PC-9 (cell line): ENCODE results near the gene CRYGS. TPM values are rescaled to one million over a fixed set of nuclear protein-coding genes. Genes with fewer than 3 reads are reported as not detected.

Experiments used
- BruUV-seq: library from RNA; stranded (reverse); fragments of 400-500 nt; replicated peaks from 2 replicates; lab custom pipeline; 2021; lab: Mats Ljungman, UMichigan
- CTCF ChIA-PET: fragments of 300-600 bp; sonication (Branson Sonifier 250); formaldehyde crosslinking; loops from one replicate; lab custom pipeline; 2022; ENCODE audit warnings: antibody characterized with exemption; lab: Charles Lee
- POLR2A ChIA-PET: fragments of 300-600 bp; sonication (Branson Sonifier 250); formaldehyde crosslinking; loops from one replicate; lab custom pipeline; 2022; ENCODE audit warnings: antibody characterized with exemption; ENCODE audit not compliant: unreplicated experiment; lab: Charles Lee
- DNase-seq, 2 experiments: peaks; one replicate each; pipeline versions ENCODE4 v3.0.0 to v3.0.0-alpha.2; 2015 to 2022; ENCODE audit warnings: mixed read lengths in 1 of 2
- H2AFZ ChIP-seq: fragments of 200-600 bp; sonication (generic); 2 replicates; pipeline ENCODE4 v1.8.1; 2017; ENCODE audit warnings: antibody characterized with exemption
- H3F3A ChIP-seq: fragments of 200-600 bp; sonication (generic); 2 replicates; pipeline ENCODE4 v1.8.1; 2017; ENCODE audit warnings: antibody characterized with exemption, mild to moderate bottlenecking, low read depth; ENCODE audit not compliant: insufficient read depth
- H3K27ac ChIP-seq: fragments of 200-600 bp; sonication (generic); 2 replicates; pipeline ENCODE4 v1.6.1; 2016; ENCODE audit warnings: mixed run types
- H3K27me3 ChIP-seq: fragments of 200-600 bp; sonication (generic); 2 replicates; pipeline ENCODE4 v1.6.1; 2016; ENCODE audit warnings: low read depth, mixed run types; ENCODE audit not compliant: insufficient read depth
- H3K36me3 ChIP-seq: fragments of 200-600 bp; sonication (generic); 2 replicates; pipeline ENCODE4 v1.6.1; 2016; ENCODE audit warnings: low read depth, mixed run types
- H3K4me1 ChIP-seq: fragments of 200-600 bp; sonication (generic); replicated peaks from 2 replicates; pipeline ENCODE4 v1.6.1; 2016; ENCODE audit warnings: mixed run types; ENCODE audit not compliant: insufficient read depth
- H3K4me2 ChIP-seq: fragments of 200-600 bp; sonication (generic); 2 replicates; pipeline ENCODE4 v1.6.1; 2017; ENCODE audit warnings: mixed run types
- H3K4me3 ChIP-seq: fragments of 200-600 bp; sonication (generic); 2 replicates; pipeline ENCODE4 v1.6.1; 2016; ENCODE audit warnings: mixed run types
- H3K79me2 ChIP-seq: fragments of 200-600 bp; sonication (generic); 2 replicates; pipeline ENCODE4 v1.6.1; 2017; ENCODE audit warnings: low read depth, mixed run types
- H3K9me2 ChIP-seq: fragments of 200-600 bp; sonication (generic); 2 replicates; pipeline ENCODE4 v1.8.1; 2017; ENCODE audit warnings: mild to moderate bottlenecking; ENCODE audit not compliant: insufficient read depth
- H3K9me3 ChIP-seq: fragments of 200-600 bp; sonication (generic); 2 replicates; pipeline ENCODE4 v1.8.1; 2016; ENCODE audit warnings: low read depth; ENCODE audit not compliant: insufficient read depth
- H4K20me1 ChIP-seq: fragments of 200-600 bp; sonication (generic); 2 replicates; pipeline ENCODE4 v1.8.1; 2017; ENCODE audit not compliant: insufficient read depth
- CTCF ChIP-seq: fragments of 200-600 bp; sonication (generic); conservative IDR thresholded peaks from 2 replicates; pipeline ENCODE4 v1.6.1; 2017; ENCODE audit warnings: mixed run types, antibody characterized with exemption, mild to moderate bottlenecking, moderate library complexity
- EZH2 ChIP-seq: fragments of 200-600 bp; sonication (generic); IDR thresholded peaks from 2 replicates; pipeline ENCODE4 v1.8.0; 2017; ENCODE audit warnings: antibody characterized with exemption, low read depth
- intact Hi-C: fragments of 100-400 bp; cut with micrococcal nuclease; formaldehyde crosslinking; loops from one replicate; pipeline ENCODE4 v1.10.0; 2022; ENCODE audit not compliant: unreplicated experiment
- total RNA-seq: library from RNA; stranded (reverse); gene quantifications from 2 replicates; pipeline ENCODE4 v1.2.3, GENCODE V29; 2021

The CRYGS gene
- total RNA-seq, 1 experiment from 2014 or later = 2.8 TPM

- H3F3A ChIP-seq = no peaks in the 10 kb centered on the region
- ChIA-PET POLR2A (no interaction called here), CTCF (no interaction called here)
- no peaks in the 10 kb centered on the region for H3K9me3 ChIP-seq
- TF ChIP-seq CTCF = no peak
- TF ChIP-seq EZH2 = no peak
- H3K79me2 ChIP-seq = no peaks in the 10 kb centered on the region
- no peak for DNase-seq
- no peaks in the 10 kb centered on the region for H3K9me2 ChIP-seq
- H2AFZ ChIP-seq = no peak overlapping the region
- no peaks in the 10 kb centered on the region for H3K4me1 ChIP-seq
- no peak overlapping the region for H3K4me3 ChIP-seq
- no peak overlapping the region for H3K27ac ChIP-seq
- BruUV-seq = no TSS peak
- H4K20me1 ChIP-seq = no peaks in the 10 kb centered on the region
- intact Hi-C loops = no loop called here
- H3K36me3 ChIP-seq = no peaks in the 10 kb centered on the region
- H3K4me2 ChIP-seq = no peak overlapping the region
- H3K27me3 ChIP-seq = peaks cover 95% of the 10 kb centered on the region
Observed at GRCh38 chr3:186523022-186523421, 21.2 kb downstream of the CRYGS start.

- Histone ChIP-seq H3K9me3 (no peaks in the 10 kb centered on the region), H3K4me3 (no peak overlapping the region), H3K79me2 (no peaks in the 10 kb centered on the region), H3K9me2 (no peaks in the 10 kb centered on the region), H3K27me3 (peaks cover 95% of the 10 kb centered on the region), H3K4me1 (no peaks in the 10 kb centered on the region), H3F3A (no peaks in the 10 kb centered on the region), H4K20me1 (no peaks in the 10 kb centered on the region), H3K4me2 (no peak overlapping the region), H2AFZ (no peak overlapping the region), H3K36me3 (no peaks in the 10 kb centered on the region), H3K27ac (no peak overlapping the region)
- TF ChIP-seq EZH2 (no peak), CTCF (no peak)
- ChIA-PET CTCF (interaction anchor here (0.6 kb wide), 1 partner anchor 77 kb away, joined by 6 read pairs; no protein-coding TSS in a partner anchor), POLR2A (no interaction called here)
- no TSS peak for BruUV-seq
- intact Hi-C loops = no loop called here
- no peak for DNase-seq
Observed at GRCh38 chr3:186520957-186521842, 23.0 kb downstream of the CRYGS start.

GRCh38 chr3:186520431-186520830, 23.7 kb downstream of the CRYGS start:
- no peaks in the 10 kb centered on the region for H3K79me2 ChIP-seq
- H4K20me1 ChIP-seq = no peaks in the 10 kb centered on the region
- no peak overlapping the region for H2AFZ ChIP-seq
- H3K27me3 ChIP-seq = peaks cover 95% of the 10 kb centered on the region
- no TSS peak for BruUV-seq
- no peak overlapping the region for H3K4me3 ChIP-seq
- no peak overlapping the region for H3K4me2 ChIP-seq
- DNase-seq = no peak
- H3K9me2 ChIP-seq = no peaks in the 10 kb centered on the region
- H3F3A ChIP-seq = no peaks in the 10 kb centered on the region
- no peaks in the 10 kb centered on the region for H3K9me3 ChIP-seq
- no peak for TF ChIP-seq CTCF
- no peak for TF ChIP-seq EZH2
- no peaks in the 10 kb centered on the region for H3K4me1 ChIP-seq
- no peak overlapping the region for H3K27ac ChIP-seq
- no peaks in the 10 kb centered on the region for H3K36me3 ChIP-seq
- intact Hi-C loops = no loop called here
- ChIA-PET CTCF (interaction anchor here (0.6 kb wide), 1 partner anchor 78 kb away, joined by 6 read pairs; no protein-coding TSS in a partner anchor), POLR2A (no interaction called here)
